K562 (cell line): ENCODE data around the gene ZBTB49. TPM values are rescaled to one million over a fixed set of nuclear protein-coding genes. Genes with fewer than 3 reads are reported as not detected.

Source experiments
- ARHGAP35 ChIP-seq: fragments of 450-650 bp; IDR thresholded peaks from 2 replicates; pipeline ENCODE4 v1.6.1; 2018; ENCODE audit not compliant: partially characterized antibody
- CBFA2T3 ChIP-seq: fragments of 450-650 bp; IDR thresholded peaks from 2 replicates; pipeline ENCODE4 v1.6.1; 2017
- MAFF ChIP-seq: IDR thresholded peaks from 2 replicates; pipeline ENCODE4 v1.6.1; 2012; ENCODE audit warnings: low read length, improper control_type of control experiment
- NR2C2 ChIP-seq, 2 experiments: fragments of 200-800 bp in 1 of 2; sonication (Bioruptor generic) in 1 of 2; sonication (generic) in 1 of 2; formaldehyde crosslinking in 1 of 2; IDR thresholded peaks; 2 replicates each; pipeline versions ENCODE4 v1.6.1 to v1.8.0; 2016 to 2022; ENCODE audit warnings: mild to moderate bottlenecking in 1 of 2, missing compliant biosample characterization in 1 of 2, missing genetic modification characterization in 1 of 2, missing genetic modification reagents in 1 of 2
- RBM14 ChIP-seq: fragments of 200-400 bp; formaldehyde crosslinking; IDR thresholded peaks from 2 replicates; pipeline ENCODE4 v1.6.1; 2018; ENCODE audit warnings: low read depth, mild to moderate bottlenecking, low read length, moderate library complexity, borderline replicate concordance; ENCODE audit not compliant: insufficient read depth
- RFX5 ChIP-seq: IDR thresholded peaks from 2 replicates; pipeline ENCODE4 v1.6.1; 2011; ENCODE audit warnings: low read depth, mild to moderate bottlenecking, improper control_type of control experiment, low read length
- SP1 ChIP-seq: sonication (generic); formaldehyde crosslinking; IDR thresholded peaks from 2 replicates; pipeline ENCODE4 v1.8.1; 2022; ENCODE audit warnings: mild to moderate bottlenecking, missing genetic modification reagents
- TAL1 ChIP-seq: fragments of 450-650 bp; IDR thresholded peaks from 2 replicates; pipeline ENCODE4 v1.6.1; 2016; ENCODE audit warnings: mild to moderate bottlenecking
- TEAD4 ChIP-seq, 2 experiments: sonication (generic) in 1 of 2; formaldehyde crosslinking in 1 of 2; IDR thresholded peaks; 2 replicates each; pipeline versions ENCODE4 v1.6.1 to v1.8.0; 2012 to 2022; ENCODE audit warnings: borderline replicate concordance in 1 of 2, inconsistent platforms in 1 of 2, low read length in 1 of 2, mild to moderate bottlenecking in 1 of 2, missing genetic modification reagents in 1 of 2
- ZFX ChIP-seq: sonication (generic); formaldehyde crosslinking; IDR thresholded peaks from 2 replicates; pipeline ENCODE4 v1.8.0; 2022; ENCODE audit warnings: mild to moderate bottlenecking, missing genetic modification reagents, moderate library complexity
- ZNF589 ChIP-seq: fragments of 200-800 bp; sonication (Bioruptor generic); IDR thresholded peaks from 2 replicates; pipeline ENCODE4 v1.6.1; 2016; ENCODE audit warnings: low read depth, missing genetic modification characterization, missing compliant biosample characterization
- polyA plus RNA-seq, 8 experiments: library from polyadenylated mRNA; depleted of rRNA in 4 of 8; stranded (reverse) in 5 of 8; unstranded in 3 of 8; fragments of >200 nt; fragmentation: Nextera tagmentation in 2 of 8; fragmentation: Illumina TruSeq in 1 of 8; extraction: Ambion mirVana in 2 of 8; extraction: Trizol in 1 of 8; gene quantifications; 2 replicates each; pipeline versions ENCODE4 v1.2.1 to v1.2.3, GENCODE V29; 2011 to 2014; ENCODE audit warnings: inconsistent platforms in 1 of 8, missing spikeins in 1 of 8
- total RNA-seq, 7 experiments: library from RNA; depleted of rRNA in 6 of 7; stranded (reverse); fragments of >200 nt in 6 of 7; fragmentation: Illumina TruSeq in 2 of 7; extraction: Trizol in 2 of 7; gene quantifications; 2 replicates each; pipeline versions ENCODE4 v1.2.1 to v1.2.3, GENCODE V29; 2011 to 2021; ENCODE audit warnings: low replicate concordance in 1 of 7
- TF ChIP-seq, protein P1 (sequence below): sonication (generic); formaldehyde crosslinking; IDR thresholded peaks from 2 replicates; pipeline ENCODE4 v1.8.1; 2023; ENCODE audit warnings: mild to moderate bottlenecking, missing genetic modification reagents
- TF ChIP-seq, protein P2 (sequence below): fragments of 450-650 bp; IDR thresholded peaks from 2 replicates; pipeline ENCODE4 v1.6.1; 2016; ENCODE audit warnings: low read depth
- TF ChIP-seq, protein P3 (sequence below): fragments of 250-450 bp; sonication (Bioruptor Pico); IDR thresholded peaks from 2 replicates; pipeline ENCODE4 v1.4.0; 2020; ENCODE audit warnings: mild to moderate bottlenecking, moderate library complexity
- TF ChIP-seq, protein P4 (sequence below), 3 experiments: fragments of 200-800 bp in 1 of 3; sonication (Bioruptor generic) in 1 of 3; sonication (generic) in 1 of 3; formaldehyde crosslinking in 1 of 3; IDR thresholded peaks; 2 replicates each; pipeline versions ENCODE4 v1.6.1 to v1.8.0; 2016 to 2022; ENCODE audit warnings: mild to moderate bottlenecking in 2 of 3, missing compliant biosample characterization in 2 of 3, missing genetic modification characterization in 2 of 3, missing genetic modification reagents in 1 of 3

Gene ZBTB49
- total and polyA plus RNA-seq, 9 of the 15 experiments (the other 6 are each of a cell fraction or from before 2014, with no cell fraction given): 0.49 to 8.0 (median 4.2) TPM

DNA sequence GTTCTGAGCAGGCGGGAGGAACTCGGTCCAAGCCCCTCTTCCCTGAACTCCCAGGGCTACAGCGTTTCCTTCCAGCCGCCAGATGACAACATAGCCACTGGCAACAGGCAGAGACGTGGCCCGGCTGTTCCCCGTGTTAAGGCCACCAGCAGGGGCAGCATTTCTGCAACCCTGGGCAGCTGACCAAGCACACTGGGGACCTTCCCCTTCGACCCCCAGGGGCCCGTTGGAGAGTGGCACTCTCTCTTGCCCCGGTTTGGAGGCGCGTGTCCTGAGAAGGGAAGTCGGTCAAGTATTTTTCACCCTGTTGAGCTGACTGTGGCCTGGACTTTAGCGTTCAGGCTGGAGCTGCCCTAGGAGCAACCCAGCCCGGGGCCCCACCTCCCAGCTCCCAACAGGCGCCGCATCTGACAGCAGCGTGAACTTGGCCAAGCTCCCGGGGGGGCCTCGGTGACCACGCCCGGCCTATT, 37.6 kb downstream of the ZBTB49 start (continued):
- no peak for TF ChIP-seq TEAD4 (IDR thresholded peaks at IDR 0.05; ENCODE audit: low read length)
- TF ChIP-seq TEAD4 (CRISPR knock-in tag; IDR thresholded peaks at IDR 0.05; ENCODE audit: borderline replicate concordance): no peak
- no peak for TF ChIP-seq ARHGAP35
- TF ChIP-seq, protein P1, sequence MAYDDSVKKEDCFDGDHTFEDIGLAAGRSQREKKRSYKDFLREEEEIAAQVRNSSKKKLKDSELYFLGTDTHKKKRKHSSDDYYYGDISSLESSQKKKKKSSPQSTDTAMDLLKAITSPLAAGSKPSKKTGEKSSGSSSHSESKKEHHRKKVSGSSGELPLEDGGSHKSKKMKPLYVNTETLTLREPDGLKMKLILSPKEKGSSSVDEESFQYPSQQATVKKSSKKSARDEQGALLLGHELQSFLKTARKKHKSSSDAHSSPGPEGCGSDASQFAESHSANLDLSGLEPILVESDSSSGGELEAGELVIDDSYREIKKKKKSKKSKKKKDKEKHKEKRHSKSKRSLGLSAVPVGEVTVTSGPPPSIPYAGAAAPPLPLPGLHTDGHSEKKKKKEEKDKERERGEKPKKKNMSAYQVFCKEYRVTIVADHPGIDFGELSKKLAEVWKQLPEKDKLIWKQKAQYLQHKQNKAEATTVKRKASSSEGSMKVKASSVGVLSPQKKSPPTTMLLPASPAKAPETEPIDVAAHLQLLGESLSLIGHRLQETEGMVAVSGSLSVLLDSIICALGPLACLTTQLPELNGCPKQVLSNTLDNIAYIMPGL: no peak
- TF ChIP-seq RFX5: no peak
- TF ChIP-seq TAL1: no peak
- TF ChIP-seq, protein P2, sequence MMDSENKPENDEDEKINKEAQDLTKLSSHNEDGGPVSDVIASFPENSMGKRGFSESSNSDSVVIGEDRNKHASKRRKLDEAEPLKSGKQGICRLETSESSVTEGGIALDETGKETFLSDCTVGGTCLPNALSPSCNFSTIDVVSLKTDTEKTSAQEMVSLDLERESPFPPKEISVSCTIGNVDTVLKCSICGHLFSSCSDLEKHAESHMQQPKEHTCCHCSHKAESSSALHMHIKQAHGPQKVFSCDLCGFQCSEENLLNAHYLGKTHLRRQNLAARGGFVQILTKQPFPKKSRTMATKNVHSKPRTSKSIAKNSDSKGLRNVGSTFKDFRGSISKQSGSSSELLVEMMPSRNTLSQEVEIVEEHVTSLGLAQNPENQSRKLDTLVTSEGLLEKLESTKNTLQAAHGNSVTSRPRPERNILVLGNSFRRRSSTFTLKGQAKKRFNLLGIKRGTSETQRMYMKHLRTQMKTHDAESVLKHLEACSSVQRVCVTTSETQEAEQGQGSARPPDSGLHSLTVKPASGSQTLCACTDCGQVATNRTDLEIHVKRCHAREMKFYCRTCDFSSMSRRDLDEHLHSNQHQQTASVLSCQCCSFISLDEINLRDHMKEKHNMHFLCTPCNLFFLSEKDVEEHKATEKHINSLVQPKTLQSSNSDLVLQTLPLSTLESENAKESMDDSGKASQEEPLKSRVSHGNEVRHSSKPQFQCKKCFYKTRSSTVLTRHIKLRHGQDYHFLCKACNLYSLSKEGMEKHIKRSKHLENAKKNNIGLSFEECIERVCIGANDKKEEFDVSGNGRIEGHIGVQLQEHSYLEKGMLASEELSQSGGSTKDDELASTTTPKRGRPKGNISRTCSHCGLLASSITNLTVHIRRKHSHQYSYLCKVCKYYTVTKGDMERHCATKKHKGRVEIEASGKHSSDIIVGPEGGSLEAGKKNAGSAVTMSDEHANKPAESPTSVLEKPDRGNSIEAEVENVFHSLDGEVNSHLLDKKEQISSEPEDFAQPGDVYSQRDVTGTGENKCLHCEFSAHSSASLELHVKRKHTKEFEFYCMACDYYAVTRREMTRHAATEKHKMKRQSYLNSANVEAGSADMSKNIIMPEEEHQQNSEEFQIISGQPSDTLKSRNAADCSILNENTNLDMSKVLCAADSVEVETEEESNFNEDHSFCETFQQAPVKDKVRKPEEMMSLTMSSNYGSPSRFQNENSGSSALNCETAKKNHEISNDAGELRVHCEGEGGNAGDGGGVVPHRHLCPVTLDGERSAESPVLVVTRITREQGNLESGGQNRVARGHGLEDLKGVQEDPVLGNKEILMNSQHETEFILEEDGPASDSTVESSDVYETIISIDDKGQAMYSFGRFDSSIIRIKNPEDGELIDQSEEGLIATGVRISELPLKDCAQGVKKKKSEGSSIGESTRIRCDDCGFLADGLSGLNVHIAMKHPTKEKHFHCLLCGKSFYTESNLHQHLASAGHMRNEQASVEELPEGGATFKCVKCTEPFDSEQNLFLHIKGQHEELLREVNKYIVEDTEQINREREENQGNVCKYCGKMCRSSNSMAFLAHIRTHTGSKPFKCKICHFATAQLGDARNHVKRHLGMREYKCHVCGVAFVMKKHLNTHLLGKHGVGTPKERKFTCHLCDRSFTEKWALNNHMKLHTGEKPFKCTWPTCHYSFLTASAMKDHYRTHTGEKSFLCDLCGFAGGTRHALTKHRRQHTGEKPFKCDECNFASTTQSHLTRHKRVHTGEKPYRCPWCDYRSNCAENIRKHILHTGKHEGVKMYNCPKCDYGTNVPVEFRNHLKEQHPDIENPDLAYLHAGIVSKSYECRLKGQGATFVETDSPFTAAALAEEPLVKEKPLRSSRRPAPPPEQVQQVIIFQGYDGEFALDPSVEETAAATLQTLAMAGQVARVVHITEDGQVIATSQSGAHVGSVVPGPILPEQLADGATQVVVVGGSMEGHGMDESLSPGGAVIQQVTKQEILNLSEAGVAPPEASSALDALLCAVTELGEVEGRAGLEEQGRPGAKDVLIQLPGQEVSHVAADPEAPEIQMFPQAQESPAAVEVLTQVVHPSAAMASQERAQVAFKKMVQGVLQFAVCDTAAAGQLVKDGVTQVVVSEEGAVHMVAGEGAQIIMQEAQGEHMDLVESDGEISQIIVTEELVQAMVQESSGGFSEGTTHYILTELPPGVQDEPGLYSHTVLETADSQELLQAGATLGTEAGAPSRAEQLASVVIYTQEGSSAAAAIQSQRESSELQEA: no peak
- no peak for TF ChIP-seq CBFA2T3
- no peak for TF ChIP-seq NR2C2 (CRISPR knock-in tag; IDR thresholded peaks at IDR 0.05)
- TF ChIP-seq NR2C2 (tag; IDR thresholded peaks at IDR 0.05): peak; percentile 25; the same call in 1 of the 2 replicates
- TF ChIP-seq MAFF: no peak
- no peak for TF ChIP-seq SP1
- TF ChIP-seq, protein P3, sequence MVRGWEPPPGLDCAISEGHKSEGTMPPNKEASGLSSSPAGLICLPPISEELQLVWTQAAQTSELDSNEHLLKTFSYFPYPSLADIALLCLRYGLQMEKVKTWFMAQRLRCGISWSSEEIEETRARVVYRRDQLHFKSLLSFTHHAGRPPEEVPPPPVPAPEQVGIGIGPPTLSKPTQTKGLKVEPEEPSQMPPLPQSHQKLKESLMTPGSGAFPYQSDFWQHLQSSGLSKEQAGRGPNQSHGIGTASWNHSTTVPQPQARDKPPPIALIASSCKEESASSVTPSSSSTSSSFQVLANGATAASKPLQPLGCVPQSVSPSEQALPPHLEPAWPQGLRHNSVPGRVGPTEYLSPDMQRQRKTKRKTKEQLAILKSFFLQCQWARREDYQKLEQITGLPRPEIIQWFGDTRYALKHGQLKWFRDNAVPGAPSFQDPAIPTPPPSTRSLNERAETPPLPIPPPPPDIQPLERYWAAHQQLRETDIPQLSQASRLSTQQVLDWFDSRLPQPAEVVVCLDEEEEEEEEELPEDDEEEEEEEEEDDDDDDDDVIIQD (CRISPR knock-in tag): no peak
- no peak for TF ChIP-seq RBM14
- no peak for TF ChIP-seq ZNF589 (CRISPR knock-in tag)
- TF ChIP-seq ZFX (CRISPR knock-in tag): no peak; the same call in 1 of the 2 replicates
- TF ChIP-seq, protein P4, sequence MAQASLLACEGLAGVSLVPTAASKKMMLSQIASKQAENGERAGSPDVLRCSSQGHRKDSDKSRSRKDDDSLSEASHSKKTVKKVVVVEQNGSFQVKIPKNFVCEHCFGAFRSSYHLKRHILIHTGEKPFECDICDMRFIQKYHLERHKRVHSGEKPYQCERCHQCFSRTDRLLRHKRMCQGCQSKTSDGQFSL (CRISPR knock-in tag; IDR thresholded peaks at IDR 0.05): no peak
- TF ChIP-seq, protein P4 (tag; IDR thresholded peaks at IDR 0.05): no peak
